RPMI7951 (cell line): ENCODE measurements around the gene ZNF507. TPM values are rescaled to one million over a fixed set of nuclear protein-coding genes. Genes with fewer than 3 reads are reported as not detected.
"Not testable (repeated sequence)": the region's sequence is repeated elsewhere in the genome, so short reads cannot be mapped to it uniquely, and the experiment has no call there.

Experiments
- DNase-seq: peaks from one replicate; pipeline ENCODE4 v3.0.0-alpha.2; 2012; ENCODE audit warnings: low read depth
- total RNA-seq: library from RNA; depleted of rRNA; stranded (reverse); fragments of >200 nt; shearing (Covaris generic); gene quantifications from 2 replicates; pipeline ENCODE4 v1.2.3, GENCODE V29; 2014; rRNA removed

The ZNF507 gene
- total RNA-seq, 1 experiment from 2014 or later = 6.7 TPM

- DNase-seq = peak; percentile 58
Measured at GRCh38 chr19:32407004-32407992, 61.9 kb downstream of the ZNF507 start.

GRCh38 chr19:32415246-32415645 is 69.8 kb downstream of the ZNF507 start:
- DNase-seq = no peak

- DNase-seq = no peak
Measured at GRCh38 chr19:32415669-32416068, 70.3 kb downstream of the ZNF507 start.

GRCh38 chr19:32416749-32417456 is 71.5 kb downstream of the ZNF507 start:
- DNase-seq = peak; percentile 28

- no peak for DNase-seq
Measured at GRCh38 chr19:32418155-32418554, 72.7 kb downstream of the ZNF507 start.

- DNase-seq = no peak
Measured at GRCh38 chr19:32421589-32422361, 76.4 kb downstream of the ZNF507 start.

- DNase-seq = no peak
Measured at GRCh38 chr19:32422435-32422834, 77.0 kb downstream of the ZNF507 start.

- DNase-seq = not testable (repeated sequence)
Measured at GRCh38 chr19:32423944-32424343, 78.5 kb downstream of the ZNF507 start.

GRCh38 chr19:32427536-32427935 is 82.1 kb downstream of the ZNF507 start:
- no peak for DNase-seq

- no peak for DNase-seq
Measured at GRCh38 chr19:32436692-32437091, 91.3 kb downstream of the ZNF507 start.

- DNase-seq = no peak
Measured at GRCh38 chr19:32437096-32437495, 91.7 kb downstream of the ZNF507 start.

Other genes with a start within 250 kb of the ZNF507 start
- gene DPY19L3, start 60.2 kb downstream of the ZNF507 start, total RNA-seq = 7.9 and 13.9 TPM in 2 replicates
- 288 and 343 TPM in 2 replicates for gene PDCD5, start 235.6 kb downstream of the ZNF507 start, total RNA-seq